NT2/D1 (cell line): ENCODE measurements around the gene PAQR8.

Experiments
- DNase-seq: peaks from one replicate; pipeline ENCODE4 v3.0.0-alpha.2; 2011; ENCODE audit warnings: low read depth, low spot score
- H3K27me3 ChIP-seq: 2 replicates; pipeline ENCODE4 v1.6.0; 2011; ENCODE audit warnings: mild to moderate bottlenecking; ENCODE audit not compliant: insufficient read length, insufficient read depth
- H3K36me3 ChIP-seq: 2 replicates; pipeline ENCODE4 v1.6.1; 2011; ENCODE audit warnings: mild to moderate bottlenecking, low read length, mixed read lengths; ENCODE audit not compliant: insufficient read depth, insufficient read length
- H3K4me1 ChIP-seq: 2 replicates; pipeline ENCODE4 v1.5.1; 2011; ENCODE audit not compliant: insufficient read depth, insufficient read length
- H3K4me3 ChIP-seq: 2 replicates; pipeline ENCODE4 v1.5.1; 2011; ENCODE audit warnings: low read depth; ENCODE audit not compliant: insufficient read length
- H3K9ac ChIP-seq: 2 replicates; pipeline ENCODE4 v1.6.0; 2011; ENCODE audit warnings: low read depth; ENCODE audit not compliant: insufficient read length
- H3K9me3 ChIP-seq: 2 replicates; pipeline ENCODE4 v1.5.1; 2011; ENCODE audit warnings: mild to moderate bottlenecking, low read length; ENCODE audit not compliant: insufficient read depth
- SUZ12 ChIP-seq: IDR thresholded peaks from 2 replicates; pipeline ENCODE4 v1.6.1; 2011; ENCODE audit not compliant: insufficient read length, insufficient read depth; ENCODE audit errors: extremely low read depth
- YY1 ChIP-seq: IDR thresholded peaks from 2 replicates; pipeline ENCODE4 v1.6.1; 2011; ENCODE audit not compliant: insufficient read length, insufficient read depth
- ZNF274 ChIP-seq: IDR thresholded peaks from 2 replicates; pipeline ENCODE4 v1.6.1; 2011; ENCODE audit warnings: mild to moderate bottlenecking, low read depth, low read length

PAQR8 gene, protein sequence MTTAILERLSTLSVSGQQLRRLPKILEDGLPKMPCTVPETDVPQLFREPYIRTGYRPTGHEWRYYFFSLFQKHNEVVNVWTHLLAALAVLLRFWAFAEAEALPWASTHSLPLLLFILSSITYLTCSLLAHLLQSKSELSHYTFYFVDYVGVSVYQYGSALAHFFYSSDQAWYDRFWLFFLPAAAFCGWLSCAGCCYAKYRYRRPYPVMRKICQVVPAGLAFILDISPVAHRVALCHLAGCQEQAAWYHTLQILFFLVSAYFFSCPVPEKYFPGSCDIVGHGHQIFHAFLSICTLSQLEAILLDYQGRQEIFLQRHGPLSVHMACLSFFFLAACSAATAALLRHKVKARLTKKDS

DNA sequence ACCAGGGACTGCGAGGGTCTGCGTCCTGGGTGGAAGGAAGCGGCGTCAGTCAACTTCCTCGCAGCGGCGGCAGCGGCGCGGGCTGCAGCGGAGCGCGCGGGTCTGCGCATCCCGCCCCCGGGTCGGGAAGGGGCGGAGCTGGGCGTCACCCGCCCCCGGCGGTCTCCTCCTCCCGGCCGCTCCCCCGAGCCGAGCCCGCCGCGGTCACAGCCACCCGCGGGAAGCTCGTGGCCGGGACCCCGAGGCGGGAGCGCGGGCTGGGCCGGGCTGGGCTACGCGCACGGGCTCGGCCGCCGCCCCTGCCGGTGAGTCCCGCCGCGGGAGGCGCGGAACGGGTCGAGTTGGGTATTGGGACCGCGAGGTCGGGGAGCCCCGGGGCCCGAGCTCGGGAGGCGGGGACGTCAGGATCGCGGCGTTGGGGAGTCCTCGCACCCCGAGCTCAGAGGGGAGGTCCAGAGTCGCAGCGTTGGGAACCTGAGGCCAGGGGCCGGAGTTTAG is at the start of gene PAQR8:
TSS of gene PAQR8 (plus strand) at position 207 of the 498 bp plus-strand sequence. CDS start 41,063 bp downstream, outside the sequence.
- peak within 1 kb of the TSS; percentile 85 for H3K9ac ChIP-seq
- no peak for DNase-seq
- TF ChIP-seq ZNF274: no peak
- TF ChIP-seq SUZ12: no peak
- no peak for TF ChIP-seq YY1
- H3K9me3 ChIP-seq: no peaks in the 10 kb centered on the region
- peaks cover 35% of the 10 kb centered on the region for H3K27me3 ChIP-seq
- no peaks in the 10 kb centered on the region for H3K36me3 ChIP-seq
- H3K4me3 ChIP-seq: peak within 1 kb of the TSS; percentile 69
- H3K4me1 ChIP-seq: no peaks in the 10 kb centered on the region

DNA sequence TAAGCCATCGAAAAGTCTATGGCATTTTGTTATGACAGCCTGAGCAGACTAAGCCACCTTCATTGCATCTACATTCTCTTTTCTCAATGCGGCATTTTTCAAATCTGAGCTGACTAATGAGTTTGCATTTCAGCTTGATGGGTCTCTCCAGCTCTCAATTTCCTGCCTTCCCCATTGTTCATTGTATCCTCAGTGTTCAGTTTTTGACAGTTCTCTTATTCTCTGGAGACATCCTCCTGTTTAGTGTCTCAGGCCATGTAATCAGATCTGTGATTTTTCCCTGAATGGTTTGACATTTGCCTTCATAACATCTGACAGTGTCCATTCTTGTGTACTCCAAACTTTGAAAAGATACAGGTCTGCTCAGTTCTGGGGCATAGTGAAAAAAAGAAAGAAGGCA is 49.5 kb upstream of the PAQR8 start:
- Histone ChIP-seq H3K36me3 (no peaks in the 10 kb centered on the region), H3K4me1 (peaks cover 3% of the 10 kb centered on the region), H3K9me3 (no peaks in the 10 kb centered on the region), H3K4me3 (no peak overlapping the region), H3K27me3 (no peaks in the 10 kb centered on the region), H3K9ac (no peak overlapping the region)
- no peak for DNase-seq
- TF ChIP-seq ZNF274 (no peak), SUZ12 (no peak), YY1 (no peak)

DNA sequence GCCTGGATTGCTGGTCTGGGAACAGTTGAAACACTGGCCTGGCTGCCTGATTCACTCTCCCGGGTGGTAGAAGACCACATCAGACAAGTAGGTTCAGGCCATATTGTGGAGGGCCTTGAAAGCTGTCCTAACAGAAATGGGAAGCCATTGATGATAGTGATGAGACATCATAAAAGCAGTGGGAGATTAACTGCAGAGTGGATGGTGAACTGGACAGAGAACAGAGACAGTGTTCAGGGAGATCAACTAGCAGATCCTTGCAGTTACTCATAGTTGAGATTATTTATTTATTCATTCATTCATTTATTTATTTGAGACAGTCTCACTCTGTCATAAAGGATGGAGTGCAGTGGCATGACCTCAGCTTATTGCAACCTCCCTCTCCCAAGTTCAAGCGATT is 47.2 kb upstream of the PAQR8 start:
- DNase-seq: no peak
- peaks cover 3% of the 10 kb centered on the region for H3K4me1 ChIP-seq
- TF ChIP-seq ZNF274: no peak
- no peaks in the 10 kb centered on the region for H3K27me3 ChIP-seq
- no peak overlapping the region for H3K9ac ChIP-seq
- no peak overlapping the region for H3K4me3 ChIP-seq
- H3K9me3 ChIP-seq: no peaks in the 10 kb centered on the region
- H3K36me3 ChIP-seq: no peaks in the 10 kb centered on the region

DNA sequence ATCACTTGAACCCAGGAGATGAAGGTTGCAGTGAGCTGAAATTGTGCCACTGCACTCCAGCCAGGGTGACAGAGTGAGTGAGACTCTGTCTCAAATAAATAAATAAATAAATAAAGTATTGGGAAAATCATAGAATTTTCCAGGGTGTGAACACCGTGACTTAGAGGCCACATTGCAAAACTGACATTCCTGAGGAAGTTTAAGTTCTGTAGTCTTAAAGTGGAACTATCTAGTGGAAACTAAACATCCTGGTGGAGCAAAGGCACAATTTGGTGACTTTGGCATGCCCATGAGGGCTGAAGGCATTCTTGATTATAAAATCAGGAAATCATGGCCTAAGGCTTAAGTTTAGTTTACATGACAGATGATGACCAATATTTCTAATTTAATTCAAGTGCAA is 44.7 kb upstream of the PAQR8 start:
- no peaks in the 10 kb centered on the region for H3K27me3 ChIP-seq
- H3K36me3 ChIP-seq: no peaks in the 10 kb centered on the region
- no peaks in the 10 kb centered on the region for H3K9me3 ChIP-seq
- TF ChIP-seq ZNF274 (no peak), YY1 (no peak), SUZ12 (no peak)
- H3K4me1 ChIP-seq: peaks cover 1% of the 10 kb centered on the region
- no peak overlapping the region for H3K9ac ChIP-seq
- no peak overlapping the region for H3K4me3 ChIP-seq
- no peak for DNase-seq

DNA sequence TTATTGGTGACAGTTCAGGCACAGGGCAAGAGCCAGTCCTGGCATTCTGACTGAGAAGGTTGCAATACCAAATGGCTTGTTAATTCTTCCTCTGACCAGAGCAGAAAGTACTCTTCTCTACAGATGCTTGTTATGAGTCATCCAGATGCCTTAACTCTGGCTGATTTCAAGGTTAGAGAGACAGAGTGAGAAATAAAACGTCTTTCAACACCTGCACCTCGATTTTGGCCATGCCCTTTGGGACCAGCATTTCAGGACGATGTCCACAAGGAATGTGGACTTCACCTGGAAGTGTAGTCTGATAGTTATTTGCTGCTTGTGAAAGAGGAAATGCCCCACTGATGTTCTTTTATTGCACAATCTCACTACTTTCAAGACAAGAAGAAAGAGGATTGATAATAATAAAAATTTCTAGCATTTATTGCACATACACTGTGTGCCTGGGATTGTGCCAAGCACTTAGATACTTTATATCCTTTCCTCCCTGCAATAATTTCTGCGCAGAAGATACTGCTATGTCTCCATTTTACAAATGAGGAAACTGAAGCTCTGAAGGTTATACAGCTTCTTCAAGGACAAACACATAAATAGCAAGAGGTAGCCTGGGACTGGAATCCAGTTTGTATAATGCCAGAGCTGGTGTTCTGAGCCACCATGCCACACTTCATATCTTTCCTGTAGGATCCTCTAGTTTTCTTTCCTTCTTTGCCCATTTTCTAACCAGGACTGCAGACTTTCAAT is 43.9 kb upstream of the PAQR8 start:
- H3K4me3 ChIP-seq: no peak overlapping the region
- no peak for TF ChIP-seq SUZ12
- H3K4me1 ChIP-seq: no peaks in the 10 kb centered on the region
- H3K9me3 ChIP-seq: no peaks in the 10 kb centered on the region
- H3K9ac ChIP-seq: no peak overlapping the region
- H3K36me3 ChIP-seq: no peaks in the 10 kb centered on the region
- DNase-seq: no peak
- H3K27me3 ChIP-seq: no peaks in the 10 kb centered on the region

DNA sequence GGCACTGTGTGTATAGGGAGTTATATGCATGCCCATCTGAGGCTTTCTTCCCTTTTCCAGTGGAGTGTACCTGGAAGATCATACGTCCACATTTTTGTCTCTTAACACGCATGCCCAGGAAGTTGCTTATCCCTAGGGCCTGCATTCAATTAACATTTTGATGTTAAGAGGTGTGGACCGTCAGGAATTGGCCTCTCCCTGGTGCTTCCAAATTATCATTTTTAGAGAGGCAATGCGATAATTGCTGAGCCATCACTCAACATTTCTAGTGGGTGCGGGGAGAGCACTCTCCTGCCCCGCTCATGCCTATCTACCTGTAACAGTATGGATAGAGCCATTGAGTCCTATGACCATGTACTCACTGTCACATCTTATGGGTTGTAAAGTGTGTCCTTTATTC is 37.8 kb upstream of the PAQR8 start:
- no peaks in the 10 kb centered on the region for H3K36me3 ChIP-seq
- DNase-seq: no peak

DNA sequence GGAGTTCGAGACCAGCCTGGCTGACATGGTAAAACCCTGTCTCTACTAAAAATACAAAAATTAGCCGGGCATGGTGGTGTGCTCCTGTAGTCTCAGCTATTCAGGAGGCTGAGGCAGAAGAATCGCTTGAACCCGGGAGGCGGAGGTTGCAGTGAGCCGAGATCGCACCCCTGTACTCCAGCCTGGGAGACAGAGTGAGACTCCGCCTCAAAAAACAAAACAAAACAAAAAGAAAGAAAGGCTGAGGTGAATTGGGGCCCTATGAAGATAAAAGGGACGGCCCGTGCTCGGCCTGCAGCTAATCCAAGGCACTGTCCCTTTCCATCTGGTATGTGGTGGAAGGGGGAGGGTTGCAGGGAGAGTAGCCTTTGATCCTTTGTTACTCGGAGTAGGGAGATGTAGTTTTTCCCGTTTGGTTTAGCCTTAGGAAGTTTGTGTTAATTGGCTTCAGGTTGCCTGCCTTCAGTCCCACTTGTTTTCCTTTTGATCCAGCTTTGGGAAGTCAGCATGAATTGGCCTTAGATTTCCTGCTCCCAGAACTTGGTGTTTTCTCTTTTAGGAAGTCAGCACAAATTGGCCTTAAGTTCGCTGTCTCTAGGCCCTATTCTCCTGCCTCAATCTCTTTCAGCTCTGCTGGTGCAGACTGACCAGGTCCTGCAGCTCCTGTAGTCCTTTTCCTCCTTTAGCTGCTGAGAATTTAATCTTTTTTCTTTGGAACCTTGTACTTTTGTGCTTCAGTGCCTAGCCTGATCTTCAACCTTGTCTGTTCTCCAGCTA is 36.1 kb upstream of the PAQR8 start:
- TF ChIP-seq ZNF274 (no peak), YY1 (no peak), SUZ12 (no peak)
- H3K4me1 ChIP-seq: no peaks in the 10 kb centered on the region
- no peaks in the 10 kb centered on the region for H3K36me3 ChIP-seq
- H3K9me3 ChIP-seq: no peaks in the 10 kb centered on the region
- H3K27me3 ChIP-seq: no peaks in the 10 kb centered on the region
- DNase-seq: peak; percentile 57
- H3K4me3 ChIP-seq: no peak overlapping the region
- no peak overlapping the region for H3K9ac ChIP-seq

More for the DNA sequence above, 37.8 kb upstream of the PAQR8 start:
- Histone ChIP-seq H3K9ac (no peak overlapping the region), H3K4me1 (no peaks in the 10 kb centered on the region), H3K4me3 (no peak overlapping the region), H3K9me3 (no peaks in the 10 kb centered on the region), H3K27me3 (no peaks in the 10 kb centered on the region)
- TF ChIP-seq ZNF274 (no peak), SUZ12 (no peak), YY1 (no peak)
